ENCODE results near the gene RIPOR2.

Gene RIPOR2

GRCh38 chr6:24840187-24840586 lies 95.6 kb downstream of the RIPOR2 start:
- DNase-seq: no peak

- no peak for DNase-seq
These were observed 96.8 kb downstream of the RIPOR2 start for GRCh38 chr6:24838994-24839393.

- no peak for DNase-seq
These were observed 97.7 kb downstream of the RIPOR2 start for GRCh38 chr6:24838081-24838480.

GRCh38 chr6:24836109-24836508 lies 99.7 kb downstream of the RIPOR2 start:
- DNase-seq: no peak

GRCh38 chr6:24833711-24834386 lies 101.9 kb downstream of the RIPOR2 start:
- DNase-seq: no peak

- no peak for DNase-seq
These were observed 103.0 kb downstream of the RIPOR2 start for GRCh38 chr6:24832794-24833193.

GRCh38 chr6:24831771-24832716 lies 103.7 kb downstream of the RIPOR2 start:
- DNase-seq: no peak

- DNase-seq: no peak
These were observed 106.1 kb downstream of the RIPOR2 start for GRCh38 chr6:24829657-24830056.

- no peak for DNase-seq
These were observed 107.8 kb downstream of the RIPOR2 start for GRCh38 chr6:24827970-24828369.

GRCh38 chr6:24827162-24827561 lies 108.6 kb downstream of the RIPOR2 start:
- DNase-seq: no peak

GRCh38 chr6:24825130-24825630 lies 110.6 kb downstream of the RIPOR2 start:
- no peak for DNase-seq

GRCh38 chr6:24824142-24824938 lies 111.4 kb downstream of the RIPOR2 start:
- no peak for DNase-seq

GRCh38 chr6:24823185-24823584 lies 112.6 kb downstream of the RIPOR2 start:
- no peak for DNase-seq

- DNase-seq: no peak
These were observed 113.1 kb downstream of the RIPOR2 start for GRCh38 chr6:24822696-24823095.

- DNase-seq: no peak
These were observed 113.8 kb downstream of the RIPOR2 start for GRCh38 chr6:24821860-24822444.

GRCh38 chr6:24818346-24818745 lies 117.4 kb downstream of the RIPOR2 start:
- no peak for DNase-seq

- no peak for DNase-seq
These were observed 126.0 kb downstream of the RIPOR2 start for GRCh38 chr6:24809728-24810127.

GRCh38 chr6:24807584-24807983 lies 128.2 kb downstream of the RIPOR2 start:
- DNase-seq: no peak

- no peak for DNase-seq
These were observed 133.3 kb downstream of the RIPOR2 start for GRCh38 chr6:24802271-24803059.

- DNase-seq: no peak
These were observed 136.2 kb downstream of the RIPOR2 start for GRCh38 chr6:24799541-24799915.

GRCh38 chr6:24798740-24799540 lies 136.8 kb downstream of the RIPOR2 start, which contains the start of gene ARMH2:
TSS of gene ARMH2 (minus strand) at chr6:24798917. CDS start at chr6:24798857, 60 bp downstream.
- no peak for DNase-seq
